K562 (cell line): ENCODE data around the gene PALLD. TPM values are rescaled to one million over a fixed set of nuclear protein-coding genes. Genes with fewer than 3 reads are reported as not detected.

Experiments
- ATAC-seq: fragments of 200-7000 bp; cut with Tn5 transposase; 3 replicates; pipeline ENCODE4 v1.9.1; 2020; ENCODE audit warnings: moderate library complexity
- BruUV-seq: library from RNA; stranded (reverse); fragments of 400-500 nt; replicated peaks from 2 replicates; lab custom pipeline; 2021; lab: Mats Ljungman, UMichigan
- CTCF ChIA-PET: fragments of 300-600 bp; formaldehyde crosslinking; extraction: SDS; loops from one replicate; lab custom pipeline; 2021; ENCODE audit warnings: low intra/inter-chr PET ratio; lab: Yijun Ruan, JAX
- POLR2A ChIA-PET: fragments of 300-600, 350-650 bp; sonication (Branson Sonifier 250); formaldehyde crosslinking; extraction: SDS; loops from one replicate; lab custom pipeline; 2021; ENCODE audit warnings: antibody characterized with exemption, inconsistent platforms; lab: Yijun Ruan, JAX
- DNase-seq, 4 experiments: peaks; one replicate each; pipeline versions ENCODE4 v3.0.0 to v3.0.0-alpha.2; 2011 to 2018; ENCODE audit warnings: low spot score in 3 of 4, mixed read lengths in 3 of 4; ENCODE audit errors: extremely low read depth in 1 of 4
- FAIRE-seq: peaks from 2 replicates; lab custom pipeline; 2011; peaks lifted over from hg19 to GRCh38; lab: Jason Lieb, UNC
- H2AFZ ChIP-seq: 2 replicates; pipeline ENCODE4 v1.6.0; 2011; ENCODE audit warnings: low read depth, low read length, control low read depth, inconsistent platforms
- H3K27ac ChIP-seq: fragments of 200-600 bp; 3 replicates; pipeline ENCODE4 v1.8.0; 2011; ENCODE audit warnings: low read depth, mild to moderate bottlenecking, control low read depth, inconsistent platforms, low read length, moderate library complexity, mixed read lengths; ENCODE audit errors: extremely low read depth
- H3K27me3 ChIP-seq, 2 experiments: fragments of 300-600 bp in 1 of 2; 2 replicates in 1 of 2; 3 replicates in 1 of 2; pipeline versions ENCODE4 v1.6.0 to v1.8.0; 2011; ENCODE audit warnings: inconsistent platforms in 2 of 2, low read length in 2 of 2, mild to moderate bottlenecking in 1 of 2, mixed read lengths in 1 of 2, moderate library complexity in 1 of 2; ENCODE audit not compliant: control insufficient read depth in 2 of 2, insufficient read depth in 2 of 2
- H3K36me3 ChIP-seq: fragments of 300-600 bp; 3 replicates; pipeline ENCODE4 v1.8.0; 2011; ENCODE audit warnings: mild to moderate bottlenecking, low read length, inconsistent platforms; ENCODE audit not compliant: control insufficient read depth, insufficient read depth
- H3K4me1 ChIP-seq, 2 experiments: fragments of 200-600 bp in 1 of 2; replicated peaks in 1 of 2; 2 replicates in 1 of 2; 3 replicates in 1 of 2; pipeline versions ENCODE4 v1.5.1 to v1.8.0; 2011; ENCODE audit warnings: inconsistent platforms in 2 of 2, low read length in 2 of 2, mild to moderate bottlenecking in 1 of 2, mixed read lengths in 1 of 2, moderate library complexity in 1 of 2; ENCODE audit not compliant: control insufficient read depth in 2 of 2, insufficient read depth in 2 of 2
- H3K4me2 ChIP-seq: 2 replicates; pipeline ENCODE4 v1.6.1; 2011; ENCODE audit warnings: low read length, control low read depth, inconsistent platforms, mixed read lengths; ENCODE audit not compliant: insufficient read depth
- H3K4me3 ChIP-seq: fragments of 200-600 bp; sonication (generic), shearing (Covaris generic); 2 replicates; pipeline ENCODE4 v1.5.1; 2016; ENCODE audit warnings: control low read depth, inconsistent platforms
- H3K79me2 ChIP-seq: fragments of 200-600 bp; 3 replicates; pipeline ENCODE4 v1.8.0; 2011; ENCODE audit warnings: low read length, inconsistent platforms; ENCODE audit not compliant: control insufficient read depth, insufficient read depth
- H3K9ac ChIP-seq, 2 experiments: 2 replicates each; pipeline versions ENCODE4 v1.6.0 to v1.6.1; 2011; ENCODE audit warnings: low read depth in 2 of 2, low read length in 2 of 2, control low read depth in 1 of 2, inconsistent platforms in 1 of 2, mild to moderate bottlenecking in 1 of 2, mixed read lengths in 1 of 2; ENCODE audit not compliant: insufficient read depth in 1 of 2
- H3K9me1 ChIP-seq: one replicate; pipeline ENCODE4 v1.6.0; 2011; ENCODE audit warnings: inconsistent platforms, mild to moderate bottlenecking, low read length, moderate library complexity; ENCODE audit not compliant: control insufficient read depth, insufficient read depth
- H3K9me3 ChIP-seq: replicated peaks from 2 replicates; pipeline ENCODE4 v1.5.1; 2011; ENCODE audit warnings: low read depth, low read length, inconsistent platforms; ENCODE audit not compliant: control insufficient read depth, insufficient read depth
- H4K20me1 ChIP-seq: replicated peaks from 2 replicates; pipeline ENCODE4 v1.6.1; 2011; ENCODE audit warnings: low read length, inconsistent platforms, mixed read lengths; ENCODE audit not compliant: control insufficient read depth, insufficient read depth
- ETV6 ChIP-seq, 3 experiments: fragments of 150-350 bp in 1 of 3; sonication (generic) in 1 of 3; formaldehyde crosslinking in 1 of 3; IDR thresholded peaks; 2 replicates each; pipeline versions ENCODE4 v1.6.1 to v1.8.0; 2014 to 2022; ENCODE audit warnings: borderline replicate concordance in 2 of 3, low read depth in 2 of 3, antibody characterized with exemption in 1 of 3, low read length in 1 of 3, mild to moderate bottlenecking in 1 of 3, missing genetic modification reagents in 1 of 3
- ZBTB5 ChIP-seq: fragments of 450-650 bp; IDR thresholded peaks from 2 replicates; pipeline ENCODE4 v1.6.1; 2017; ENCODE audit warnings: antibody characterized with exemption
- WGBS: fragments of 100-300 bp; shearing (Covaris generic); methylation state at CpG from one replicate; pipeline ENCODE4 v1.1.6; 2016; ENCODE audit warnings: low coverage, mixed read lengths; ENCODE audit not compliant: insufficient coverage; ENCODE audit errors: missing lambda C conversion rate; 5-methylcytosine and 5-hydroxymethylcytosine counted together
- in situ Hi-C: fragments of 300-500 bp; cut with MboI; formaldehyde crosslinking; loops from 4 replicates; pipeline ENCODE4 v1.15.0; 2018; ENCODE audit warnings: inconsistent platforms, mixed read lengths
- intact Hi-C: fragments of 100-400 bp; cut with micrococcal nuclease; formaldehyde crosslinking; loops from 2 replicates; pipeline ENCODE4 v1.14.2; 2022
- polyA plus RNA-seq, 8 experiments: library from polyadenylated mRNA; depleted of rRNA in 4 of 8; stranded (reverse) in 5 of 8; unstranded in 3 of 8; fragments of >200 nt; fragmentation: Nextera tagmentation in 2 of 8; fragmentation: Illumina TruSeq in 1 of 8; extraction: Ambion mirVana in 2 of 8; extraction: Trizol in 1 of 8; gene quantifications; 2 replicates each; pipeline versions ENCODE4 v1.2.1 to v1.2.3, GENCODE V29; 2011 to 2014; ENCODE audit warnings: inconsistent platforms in 1 of 8, missing spikeins in 1 of 8
- total RNA-seq, 7 experiments: library from RNA; depleted of rRNA in 6 of 7; stranded (reverse); fragments of >200 nt in 6 of 7; fragmentation: Illumina TruSeq in 2 of 7; extraction: Trizol in 2 of 7; gene quantifications; 2 replicates each; pipeline versions ENCODE4 v1.2.1 to v1.2.3, GENCODE V29; 2011 to 2021; ENCODE audit warnings: low replicate concordance in 1 of 7
- TF ChIP-seq, protein P1 (sequence below), 2 experiments: fragments of 450-650 bp in 1 of 2; sonication (generic) in 1 of 2; formaldehyde crosslinking in 1 of 2; IDR thresholded peaks in 1 of 2; conservative IDR thresholded peaks in 1 of 2; 2 replicates each; pipeline versions ENCODE4 v1.6.1 to v1.8.1; 2016 to 2023; ENCODE audit warnings: mild to moderate bottlenecking in 2 of 2, moderate library complexity in 2 of 2, inconsistent platforms in 1 of 2, missing genetic modification reagents in 1 of 2

The PALLD gene
- total and polyA plus RNA-seq, 9 of the 15 experiments (the other 6 are each of a cell fraction or from before 2014, with no cell fraction given): 0.01 to 0.35 (median 0.06) TPM; not detected in 3

GRCh38 chr4:168840392-168840763, 343.5 kb downstream of the PALLD start:
- intact Hi-C loops (no loop called here), in situ Hi-C loops (no loop called here)
- peaks cover 7 to 13% of the 10 kb centered on the region in 2 experiments; a peak in 3 of 5 replicates for H3K27me3 ChIP-seq
- H3K9ac ChIP-seq: no peak overlapping the region
- BruUV-seq: no TSS peak
- no peak for TF ChIP-seq ETV6 (IDR thresholded peaks at IDR 0.05; ENCODE audit: borderline replicate concordance in 1 of 2, low read depth in 2 of 2, low read length in 1 of 2)
- TF ChIP-seq ETV6 (CRISPR knock-in tag; IDR thresholded peaks at IDR 0.05; ENCODE audit: borderline replicate concordance): no peak
- TF ChIP-seq, protein P1, sequence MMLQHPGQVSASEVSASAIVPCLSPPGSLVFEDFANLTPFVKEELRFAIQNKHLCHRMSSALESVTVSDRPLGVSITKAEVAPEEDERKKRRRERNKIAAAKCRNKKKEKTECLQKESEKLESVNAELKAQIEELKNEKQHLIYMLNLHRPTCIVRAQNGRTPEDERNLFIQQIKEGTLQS (IDR thresholded peaks at IDR 0.05): no peak
- TF ChIP-seq, protein P1 (CRISPR knock-in tag; conservative IDR thresholded peaks at IDR 0.05): no peak
- TF ChIP-seq ZBTB5: no peak
- ChIA-PET CTCF (no interaction called here), POLR2A (interaction anchor here (0.5 kb wide), 1 partner anchor 38 kb away, joined by 5 read pairs; no protein-coding TSS in a partner anchor)
- FAIRE-seq (no peak), ATAC-seq (no peak), DNase-seq (no peak)
- no peak overlapping the region for H2AFZ ChIP-seq
- no peaks in the 10 kb centered on the region for H3K36me3 ChIP-seq
- WGBS: 0% methylated on average over 4 of the region's 4 CpGs
- H3K79me2 ChIP-seq: no peaks in the 10 kb centered on the region
- H3K27ac ChIP-seq: no peak overlapping the region
- no peak overlapping the region for H3K4me3 ChIP-seq
- H3K4me1 ChIP-seq: no peaks in the 10 kb centered on the region
- no peaks in the 10 kb centered on the region for H3K9me3 ChIP-seq
- H3K4me2 ChIP-seq: no peak overlapping the region
- H4K20me1 ChIP-seq: no peaks in the 10 kb centered on the region
- H3K9me1 ChIP-seq: no peaks in the 10 kb centered on the region
